Stimulated activated CD8-positive, alpha-beta memory T cell treated with anti-CD3 and anti-CD28 coated beads, Interleukin-7, amount 100 ng/mL, for 48 hours (primary cell): ENCODE results near the gene FHL2.

Source experiments
- DNase-seq, 2 donors: peaks; one replicate each; pipeline ENCODE4 v3.0.0-alpha.2; 2020; ENCODE audit warnings: low read depth in 1 of 2; ENCODE audit errors: extremely low read depth in 1 of 2

FHL2 gene, protein sequence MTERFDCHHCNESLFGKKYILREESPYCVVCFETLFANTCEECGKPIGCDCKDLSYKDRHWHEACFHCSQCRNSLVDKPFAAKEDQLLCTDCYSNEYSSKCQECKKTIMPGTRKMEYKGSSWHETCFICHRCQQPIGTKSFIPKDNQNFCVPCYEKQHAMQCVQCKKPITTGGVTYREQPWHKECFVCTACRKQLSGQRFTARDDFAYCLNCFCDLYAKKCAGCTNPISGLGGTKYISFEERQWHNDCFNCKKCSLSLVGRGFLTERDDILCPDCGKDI

DNA sequence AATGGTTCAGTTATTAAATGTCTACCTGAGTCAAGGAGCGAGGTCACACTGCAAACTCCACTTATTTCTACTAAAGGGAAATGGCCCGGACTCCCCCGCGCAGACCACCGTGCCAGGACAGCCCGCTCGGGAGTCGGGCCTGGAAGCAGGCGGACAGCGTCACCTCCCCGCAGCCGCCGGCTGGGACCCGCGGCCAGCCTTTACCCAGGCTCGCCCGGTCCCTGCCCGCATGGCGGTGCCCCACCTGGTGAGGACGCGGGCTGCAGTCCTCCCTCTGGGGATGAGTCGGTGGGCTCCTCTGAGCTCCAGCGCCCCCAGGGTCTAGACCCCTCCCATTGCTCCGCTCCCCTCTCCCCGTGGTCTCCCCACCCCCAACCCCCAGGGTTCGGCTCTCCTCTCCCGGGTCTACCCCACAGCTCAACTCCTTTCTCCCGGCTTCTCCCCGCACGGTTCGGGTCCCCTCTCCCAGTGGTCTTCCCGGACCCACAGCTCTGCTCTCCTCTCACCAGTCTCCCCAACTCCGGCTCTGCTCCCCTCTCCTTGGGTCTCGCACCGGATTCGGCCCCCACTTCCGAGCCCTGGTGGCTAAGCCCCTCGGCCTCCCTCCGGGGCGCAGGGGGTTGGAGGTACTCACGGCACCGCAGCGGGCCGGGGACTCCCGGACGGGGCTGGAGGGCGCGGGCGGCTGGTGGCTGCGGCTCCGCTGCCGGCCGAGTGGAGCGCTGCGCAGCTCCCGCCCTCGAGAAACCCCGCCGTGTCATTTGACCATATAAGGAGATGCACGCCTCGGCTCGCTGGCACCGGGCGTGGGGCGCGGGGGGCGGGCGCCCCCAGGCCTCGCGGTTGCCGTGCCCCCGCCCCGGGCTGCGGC, at the start of gene FHL2:
Gene FHL2, minus strand, starts transcription at position 716 of the 871 bp plus-strand sequence. CDS start 12,535 bp downstream, outside the sequence.
- peak; percentile 50 for DNase-seq

DNA sequence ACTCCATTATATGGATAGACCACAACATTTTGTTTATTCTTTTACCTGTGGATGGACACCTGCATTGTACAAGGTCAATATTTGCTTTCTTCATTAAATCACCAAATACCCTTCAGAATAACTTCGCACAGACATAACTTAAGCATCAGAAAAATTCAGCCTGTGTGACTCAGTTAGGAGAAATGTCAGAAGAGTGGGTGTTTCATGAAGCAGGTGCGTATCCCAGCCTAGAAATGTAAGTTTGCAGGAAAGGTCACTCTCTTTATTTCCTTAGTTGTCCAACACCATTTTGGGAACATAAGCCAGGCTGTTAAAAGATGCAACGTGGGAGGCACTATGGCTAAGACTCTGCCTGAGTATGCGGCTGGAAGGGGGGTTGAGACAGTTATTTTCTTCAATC, 48.6 kb upstream of the FHL2 start:
- DNase-seq: no peak

DNA sequence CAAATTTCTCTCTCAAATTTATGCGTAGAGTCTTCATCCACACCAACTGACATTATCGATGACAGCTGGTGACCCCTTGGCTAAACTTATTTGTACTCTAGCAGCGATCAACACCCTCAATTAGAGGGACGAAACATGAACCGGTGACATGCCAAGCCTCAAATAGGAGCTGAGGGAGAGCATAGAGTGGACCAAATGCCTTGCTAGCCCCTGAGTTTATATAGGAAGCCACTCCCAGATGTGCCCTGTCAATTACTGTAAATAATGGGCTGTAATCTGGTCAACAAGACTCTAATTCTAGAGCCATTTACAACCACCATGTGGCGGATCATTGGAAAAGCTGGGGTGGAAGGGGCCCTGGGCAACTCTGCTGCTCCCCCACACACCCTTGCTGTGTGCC, 47.6 kb upstream of the FHL2 start:
- no peak for DNase-seq

DNA sequence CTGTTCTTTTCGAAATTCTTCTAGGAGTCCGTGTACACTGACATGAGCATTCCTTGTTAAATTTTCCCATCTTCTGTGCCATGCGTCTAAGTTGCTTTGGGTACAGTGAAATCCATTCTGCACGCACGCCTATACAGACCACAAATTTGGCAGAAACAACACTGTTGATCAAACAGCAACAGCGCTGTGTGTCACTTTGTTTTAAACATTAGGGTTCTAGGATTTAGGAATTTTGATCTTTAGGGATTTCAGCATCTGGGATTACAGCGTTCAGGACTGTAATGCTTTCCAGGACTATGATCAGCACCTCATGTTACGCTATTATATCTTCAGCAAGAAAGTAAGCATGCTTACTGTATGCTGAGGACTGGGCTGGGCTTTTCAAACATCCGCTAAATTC, 47.1 kb upstream of the FHL2 start:
- DNase-seq: no peak

DNA sequence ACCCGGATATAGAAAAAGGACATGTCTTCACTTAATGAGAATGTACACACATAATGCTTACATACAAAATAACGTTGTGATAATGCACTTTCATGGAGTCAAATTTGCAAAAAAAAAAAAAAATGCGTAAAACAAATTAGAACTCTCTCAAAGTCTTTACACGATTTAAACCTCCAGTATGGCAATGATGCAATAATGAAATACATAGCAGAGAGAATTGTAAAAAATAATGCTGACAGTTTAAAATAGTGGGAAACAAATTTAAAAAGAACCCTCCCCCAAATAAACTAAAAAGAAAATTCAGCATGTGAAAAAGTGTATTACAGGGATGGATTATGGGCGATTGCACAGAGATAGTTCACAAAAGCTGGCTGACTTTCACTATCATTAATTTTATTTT, 46.6 kb upstream of the FHL2 start:
- no peak for DNase-seq

DNA sequence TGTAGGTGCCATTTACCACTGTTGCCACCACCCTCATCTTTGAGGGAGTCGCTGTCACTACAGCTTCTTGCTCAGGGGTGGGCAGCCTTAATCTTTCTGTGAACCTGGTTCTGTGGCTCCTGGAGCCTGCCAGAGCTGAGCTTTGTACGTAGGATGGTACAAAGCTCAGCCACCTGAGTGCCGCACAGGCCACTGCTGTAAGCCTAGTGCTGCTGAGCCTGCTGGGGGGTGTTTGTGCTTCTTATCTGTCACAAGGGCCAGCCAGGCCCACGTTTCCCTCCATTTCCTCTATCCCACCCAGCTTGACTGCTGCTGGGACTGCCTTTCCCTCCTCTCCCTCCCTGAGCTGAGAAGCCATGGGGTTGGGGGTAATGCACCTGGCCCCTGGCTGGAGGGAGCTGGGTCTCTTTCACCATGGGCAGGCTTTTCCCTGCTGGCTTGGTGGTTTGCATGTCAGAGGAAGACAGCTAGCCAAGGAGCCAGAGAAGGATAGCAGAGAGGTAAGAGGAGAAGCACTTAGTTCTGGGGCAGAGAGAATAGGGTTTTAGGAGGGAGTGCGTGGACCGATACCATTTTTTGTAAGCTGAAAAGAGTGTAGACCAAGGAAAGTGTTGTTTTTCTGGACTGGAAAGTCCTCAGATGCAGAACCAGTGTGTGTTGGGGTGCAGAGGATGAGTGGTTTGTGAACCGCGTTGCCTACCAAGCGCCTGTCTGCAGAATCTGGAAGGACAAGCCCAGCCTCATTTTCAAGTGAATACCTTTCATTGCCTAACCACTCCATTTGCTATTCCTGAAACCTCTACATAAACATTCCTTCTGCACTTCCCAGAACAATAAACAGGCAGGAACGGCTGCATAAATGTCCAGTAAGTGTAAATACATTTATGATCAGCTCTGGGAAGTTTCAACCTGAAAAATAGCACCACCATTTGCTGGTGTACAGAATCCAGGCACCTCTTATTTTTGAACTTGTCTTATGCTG, 45.1 kb upstream of the FHL2 start:
- no peak for DNase-seq

DNA sequence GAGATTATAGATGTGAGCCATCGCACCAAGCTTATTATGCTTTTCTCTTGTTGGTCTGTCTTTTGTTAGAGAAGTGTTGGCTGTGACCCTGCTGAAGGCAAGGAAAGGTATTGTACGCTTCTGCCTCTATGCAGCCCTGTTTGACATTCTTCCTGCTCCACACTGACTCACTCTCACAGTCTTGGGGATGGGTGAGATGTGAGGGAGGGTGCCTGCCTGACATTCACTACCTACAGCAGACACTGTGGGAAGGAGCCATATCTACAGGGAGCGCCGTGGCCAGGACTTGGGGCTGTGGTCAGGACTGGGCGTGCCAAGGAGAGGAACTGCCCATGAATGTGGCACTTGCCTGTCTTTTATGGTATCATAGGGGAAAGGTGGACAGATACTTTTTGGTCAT, 43.9 kb upstream of the FHL2 start:
- no peak for DNase-seq

DNA sequence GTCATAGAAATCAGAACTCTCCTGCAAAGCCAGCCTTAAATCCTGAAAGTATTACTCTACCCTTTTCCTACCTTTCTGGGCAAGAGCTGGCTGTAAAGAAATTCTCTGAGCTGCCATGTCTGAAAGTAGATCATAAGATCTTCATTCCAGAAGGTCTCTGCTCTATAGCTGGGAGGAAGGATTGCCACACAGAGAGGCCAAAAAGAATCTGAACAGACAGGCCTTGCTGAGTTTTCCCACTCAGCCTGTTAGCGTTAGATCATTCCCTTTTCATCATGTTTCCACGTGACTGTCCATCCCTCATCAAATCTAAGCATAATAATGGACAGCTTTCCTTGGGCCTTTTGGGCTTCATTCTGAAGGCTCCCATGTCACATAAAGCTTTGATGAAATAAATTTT, 43.2 kb upstream of the FHL2 start:
- no peak for DNase-seq

DNA sequence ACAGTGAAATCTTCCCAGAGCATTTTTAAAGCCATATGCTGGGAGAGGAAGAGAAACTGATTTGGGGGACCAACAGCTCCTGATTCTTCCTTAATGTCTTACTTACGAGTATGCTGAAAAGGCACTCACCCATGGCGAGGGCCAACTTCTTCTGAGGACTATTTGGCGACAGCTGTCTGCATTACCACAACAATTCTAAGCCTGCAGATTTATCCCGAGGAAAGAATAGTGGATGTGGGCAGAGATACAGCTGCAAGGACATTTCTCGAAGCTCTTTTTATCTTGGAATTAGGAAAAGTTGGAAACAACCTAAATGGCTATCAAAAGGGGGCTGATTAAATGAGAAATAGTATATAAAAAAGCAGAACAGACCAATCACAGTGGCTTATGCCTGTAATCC, 40.3 kb upstream of the FHL2 start:
- no peak for DNase-seq

DNA sequence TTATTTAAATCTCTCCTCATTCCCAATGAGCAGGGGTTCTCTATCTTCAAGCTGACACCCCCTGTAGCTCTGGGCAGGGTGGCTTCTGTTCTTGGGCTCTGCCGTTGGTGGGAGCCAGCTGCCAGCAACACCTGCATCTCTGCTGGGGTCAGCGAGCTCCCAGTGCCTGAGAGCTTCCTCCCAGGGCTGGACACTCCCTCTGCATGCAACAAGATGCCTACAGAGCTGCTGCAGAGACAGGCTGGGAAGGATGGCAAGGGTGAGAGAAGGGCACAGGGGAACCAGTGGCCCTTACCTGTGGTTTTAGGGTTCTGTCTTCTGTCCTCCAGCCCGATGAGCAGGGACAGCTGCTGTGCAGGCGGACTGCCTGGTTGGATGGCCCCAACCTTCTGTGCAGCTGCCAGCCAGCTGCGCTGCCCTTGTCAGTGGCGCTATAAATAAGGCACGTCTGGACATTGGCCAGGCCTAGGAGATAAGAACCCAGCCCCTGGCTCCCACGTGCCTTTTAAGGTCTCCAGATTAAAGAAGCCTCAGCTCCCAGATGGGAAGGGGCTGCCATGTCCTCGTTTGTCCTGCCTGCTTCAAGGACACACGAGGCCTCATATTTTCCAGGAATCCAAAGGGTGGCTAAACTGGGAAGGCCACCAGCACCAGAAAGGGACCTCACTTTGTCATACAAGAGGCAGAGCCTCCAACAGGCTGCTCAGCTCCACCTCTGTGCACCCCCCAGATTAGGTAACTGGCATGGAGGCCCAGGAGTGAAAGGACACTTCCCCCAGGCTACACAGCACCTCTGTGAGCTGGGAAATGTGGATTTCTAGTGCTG, 39.5 kb upstream of the FHL2 start:
- DNase-seq: no peak

DNA sequence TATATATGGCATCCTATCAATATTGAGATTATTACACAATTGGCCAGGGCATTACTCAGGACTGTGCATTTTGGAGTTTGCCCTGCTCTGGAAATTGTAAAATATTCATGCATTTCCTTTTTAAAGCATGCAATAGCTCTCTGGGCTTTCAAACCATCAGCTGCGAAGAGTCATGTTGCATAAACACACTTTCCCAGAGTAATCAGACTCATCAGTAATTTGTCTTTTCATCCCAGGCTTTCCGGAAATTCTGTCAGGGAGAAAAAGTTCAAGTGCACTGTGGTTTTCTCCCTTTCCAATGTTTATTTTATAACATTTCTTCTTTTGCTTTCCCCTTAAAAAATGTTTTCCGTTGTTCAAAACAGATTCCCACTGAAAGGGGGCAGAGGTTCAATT, 38.9 kb upstream of the FHL2 start:
- DNase-seq: no peak

DNA sequence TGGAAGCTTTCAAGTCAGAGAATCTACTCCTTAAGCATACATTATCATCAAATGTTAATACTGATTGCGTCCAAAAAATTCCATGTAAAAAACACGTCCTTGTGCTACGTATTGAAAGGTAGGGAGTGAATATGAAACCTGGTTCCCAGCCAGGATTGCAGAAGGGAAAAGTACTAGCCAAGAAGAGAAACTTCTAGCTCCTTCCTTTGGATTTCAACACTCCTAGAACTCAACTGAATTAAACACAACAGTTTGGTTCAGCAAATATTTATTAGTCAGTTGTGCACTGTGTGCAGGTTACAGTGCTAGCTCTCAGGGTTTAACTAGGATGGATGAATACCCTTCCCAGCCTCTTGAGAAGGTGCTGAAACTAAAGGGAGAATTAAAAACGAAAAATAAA, 33.9 kb upstream of the FHL2 start:
- no peak for DNase-seq

DNA sequence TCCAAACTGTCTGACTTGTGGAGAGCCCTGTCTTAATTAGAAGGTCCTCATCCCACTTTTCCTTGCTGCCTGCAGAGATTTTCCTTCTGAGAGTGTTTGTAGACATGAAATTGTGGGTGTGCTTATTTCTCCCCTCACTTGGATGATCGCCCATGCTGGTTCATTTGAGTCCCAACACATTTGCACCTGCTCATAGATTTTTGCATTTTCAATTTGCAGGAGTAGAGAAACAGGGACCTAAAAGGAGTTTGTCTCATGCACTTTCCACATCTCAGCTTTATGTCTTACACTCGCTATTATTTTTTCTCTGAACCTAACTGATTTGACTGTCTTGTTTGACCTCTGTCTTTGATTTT, 33.2 kb upstream of the FHL2 start:
- no peak for DNase-seq

DNA sequence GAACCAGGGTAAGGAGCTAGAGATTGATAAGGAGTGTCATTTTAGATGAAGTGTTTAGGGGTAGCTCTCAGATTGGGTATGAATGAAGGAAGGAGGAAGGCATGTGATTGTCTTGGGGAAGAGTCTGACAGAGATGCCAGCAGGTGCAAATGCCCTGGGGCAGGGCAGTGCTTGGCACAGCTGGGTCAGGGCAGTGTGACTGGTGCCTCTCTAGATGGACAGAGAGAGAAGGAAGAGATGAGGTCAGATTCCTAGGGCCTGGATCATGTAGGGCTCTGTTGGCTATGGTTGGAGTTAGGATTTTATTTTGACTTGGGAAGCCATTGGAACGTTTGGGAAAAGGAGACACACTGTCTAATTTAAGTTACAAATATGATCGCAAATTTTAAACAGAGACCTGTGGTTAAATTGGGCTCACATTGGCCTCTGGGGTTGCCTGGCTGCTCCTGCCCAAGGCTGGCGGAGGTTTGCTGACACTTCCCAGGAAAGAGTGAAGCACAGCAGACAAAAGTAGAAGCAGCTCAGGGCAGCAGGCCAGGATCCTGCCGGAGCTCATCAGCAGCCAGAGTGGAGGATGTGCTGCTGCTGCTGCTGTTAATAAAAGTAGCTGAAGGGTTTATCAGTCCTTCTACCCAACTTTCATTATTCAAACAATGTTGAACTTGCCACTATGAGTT, 32.7 kb upstream of the FHL2 start:
- DNase-seq: no peak

DNA sequence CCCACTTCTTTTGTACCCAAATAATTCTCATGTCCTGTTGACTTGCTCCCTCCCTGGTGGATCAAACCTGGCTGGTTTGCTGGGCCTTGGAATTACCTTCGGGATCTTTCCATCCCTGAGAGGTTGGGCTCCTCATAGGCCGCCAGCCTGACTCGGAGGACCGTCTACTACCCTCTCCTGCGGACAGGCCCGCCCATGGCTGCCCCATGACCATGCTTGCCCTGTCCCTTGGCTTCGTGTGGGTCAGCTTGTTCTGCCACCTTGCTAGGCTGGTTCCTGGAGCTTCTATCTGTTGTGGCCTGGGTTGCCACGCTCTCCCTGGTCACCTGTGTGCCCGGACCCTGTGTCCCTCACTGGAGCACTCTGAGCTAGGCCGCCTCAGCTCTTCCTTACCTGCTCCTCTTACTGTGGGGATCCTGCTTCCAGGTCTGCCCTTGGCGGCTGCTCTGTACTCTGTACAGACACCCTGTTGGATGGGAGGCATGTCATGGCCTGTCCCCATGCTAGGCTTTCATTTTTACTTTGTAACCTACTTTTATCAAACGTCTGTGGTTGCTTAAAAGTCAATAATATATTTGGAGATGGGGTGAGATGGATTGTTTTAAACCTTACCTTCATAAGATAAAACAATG, 29.7 kb upstream of the FHL2 start:
- no peak for DNase-seq

DNA sequence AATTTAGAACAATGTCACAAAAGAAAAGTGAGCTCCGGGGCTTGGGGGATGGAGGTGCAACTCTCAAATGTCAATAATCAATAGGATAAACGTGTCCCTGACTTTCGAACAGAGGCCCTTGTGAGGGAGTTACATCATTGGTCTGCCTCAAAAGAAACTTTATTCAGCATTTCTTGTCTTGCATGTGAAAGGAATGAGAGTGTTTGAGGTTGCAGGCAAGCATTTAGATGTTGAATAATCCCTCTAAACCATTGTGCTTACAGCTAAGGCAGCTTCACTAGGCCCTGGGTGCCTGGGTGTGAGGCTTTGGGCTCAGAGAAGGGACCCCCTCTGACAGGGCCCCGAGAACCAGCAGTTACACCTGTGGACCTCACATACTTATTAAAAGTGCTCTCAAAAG, 28.6 kb upstream of the FHL2 start:
- DNase-seq: no peak

DNA sequence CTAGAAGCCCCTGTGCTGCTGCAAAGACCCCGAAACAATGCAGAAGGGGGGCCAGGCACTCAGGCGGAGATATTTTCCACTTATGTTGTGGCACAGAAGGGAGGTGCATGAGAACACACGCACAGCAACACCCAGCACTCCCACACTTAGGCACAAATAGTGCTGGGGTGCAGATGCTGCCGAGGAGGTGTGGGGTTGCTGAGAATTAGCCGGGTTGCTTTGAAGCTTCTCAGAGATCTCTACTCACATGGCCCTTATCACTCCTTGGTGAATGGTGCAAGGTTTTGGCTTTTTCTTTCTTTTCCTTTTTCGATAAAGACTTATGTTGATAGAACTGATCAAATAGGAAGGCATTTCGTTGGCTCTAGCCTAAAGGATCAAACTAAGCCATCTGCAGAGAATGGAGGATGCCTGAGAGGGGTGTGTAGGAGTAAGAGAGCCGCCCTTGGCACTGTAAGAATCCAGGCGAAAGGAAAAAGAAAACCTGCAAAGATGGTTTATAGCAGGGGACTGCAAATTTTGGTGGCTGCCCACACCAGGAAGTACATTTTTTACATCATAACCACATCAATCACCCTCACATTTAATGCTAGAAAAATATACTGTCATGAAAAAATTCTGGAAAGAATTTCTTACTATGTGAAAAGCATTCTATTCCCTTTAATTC, 27.9 kb upstream of the FHL2 start:
- DNase-seq: no peak

DNA sequence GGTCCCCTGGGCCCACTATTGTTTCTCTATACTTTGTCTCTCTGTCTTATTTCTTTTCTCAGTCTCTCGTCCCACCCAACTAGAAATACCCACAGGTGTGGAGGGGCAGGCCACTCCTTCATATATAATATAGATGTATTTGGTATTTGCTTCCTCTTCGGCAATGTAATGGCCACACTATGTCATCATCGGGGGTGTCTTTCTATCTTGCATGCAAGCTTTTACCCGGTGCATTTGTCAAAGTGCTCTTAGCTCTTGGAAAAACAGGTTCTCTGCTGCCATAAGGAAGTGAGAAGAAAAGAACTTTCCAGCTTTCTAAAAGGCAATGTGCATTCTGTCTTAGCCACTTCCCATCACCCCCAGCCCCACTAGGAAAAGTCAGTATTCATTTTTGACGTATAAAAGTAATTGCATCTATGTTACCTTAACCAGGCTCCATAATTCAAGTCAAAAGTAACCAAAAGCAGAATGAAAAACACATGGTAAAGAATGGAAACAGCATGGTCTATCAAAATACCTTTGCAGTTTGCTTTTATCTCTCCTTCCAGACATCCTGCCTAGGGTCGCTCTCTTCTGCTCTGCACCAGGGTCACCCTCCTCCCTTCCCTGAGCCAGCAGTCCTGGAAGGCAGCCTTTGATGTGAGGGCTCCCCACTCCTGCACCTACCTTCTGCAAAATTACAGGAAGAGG, 27.2 kb upstream of the FHL2 start:
- DNase-seq: no peak
